ENCODE measurements around the gene KCTD1. TPM values are rescaled to one million over a fixed set of nuclear protein-coding genes. Genes with fewer than 3 reads are reported as not detected.
A peak's percentile ranks its signal among the peaks of the same experiment; 100 is the strongest.

The KCTD1 gene
- total RNA-seq (9.3 TPM), polyA plus RNA-seq (31.8 TPM)
- long read RNA-seq, donor 1, result 0 reads
- long read RNA-seq, donor 2, partial matches to known transcripts, result 0 of 6 reads
- long read RNA-seq, donor 2, other reads (novel, unspliced or antisense), result 0 of 6 reads
- long read RNA-seq, donor 3, partial matches to known transcripts, result 0 of 2 reads
- long read RNA-seq, donor 3, other reads (novel, unspliced or antisense), result 0 of 2 reads
- long read RNA-seq, donor 4, partial matches to known transcripts, result 0 of 3 reads
- long read RNA-seq, donor 4, other reads (novel, unspliced or antisense), result 0 of 3 reads
- long read RNA-seq, donor 5, transcript KCTD1-202 (5 exons, 2,103 nt), result major isoform, 5 of 9 reads
- long read RNA-seq, donor 5, partial matches to known transcripts, result 0 of 9 reads
- long read RNA-seq, donor 5, other reads (novel, unspliced or antisense), result 0 of 9 reads
- long read RNA-seq, donor 6, partial matches to known transcripts, result 5 of 10 reads
- long read RNA-seq, donor 6, other reads (novel, unspliced or antisense), result 0 of 10 reads
- long read RNA-seq, donor 7, partial matches to known transcripts, result 0 of 1 reads
- long read RNA-seq, donor 7, other reads (novel, unspliced or antisense), result 0 of 1 reads
- long read RNA-seq, donor 8, partial matches to known transcripts, result 0 of 2 reads
- long read RNA-seq, donor 8, other reads (novel, unspliced or antisense), result 0 of 2 reads
- long read RNA-seq, donor 9, result 0 reads
- long read RNA-seq, donor 10, partial matches to known transcripts, result 0 of 1 reads
- long read RNA-seq, donor 10, other reads (novel, unspliced or antisense), result 0 of 1 reads

DNA sequence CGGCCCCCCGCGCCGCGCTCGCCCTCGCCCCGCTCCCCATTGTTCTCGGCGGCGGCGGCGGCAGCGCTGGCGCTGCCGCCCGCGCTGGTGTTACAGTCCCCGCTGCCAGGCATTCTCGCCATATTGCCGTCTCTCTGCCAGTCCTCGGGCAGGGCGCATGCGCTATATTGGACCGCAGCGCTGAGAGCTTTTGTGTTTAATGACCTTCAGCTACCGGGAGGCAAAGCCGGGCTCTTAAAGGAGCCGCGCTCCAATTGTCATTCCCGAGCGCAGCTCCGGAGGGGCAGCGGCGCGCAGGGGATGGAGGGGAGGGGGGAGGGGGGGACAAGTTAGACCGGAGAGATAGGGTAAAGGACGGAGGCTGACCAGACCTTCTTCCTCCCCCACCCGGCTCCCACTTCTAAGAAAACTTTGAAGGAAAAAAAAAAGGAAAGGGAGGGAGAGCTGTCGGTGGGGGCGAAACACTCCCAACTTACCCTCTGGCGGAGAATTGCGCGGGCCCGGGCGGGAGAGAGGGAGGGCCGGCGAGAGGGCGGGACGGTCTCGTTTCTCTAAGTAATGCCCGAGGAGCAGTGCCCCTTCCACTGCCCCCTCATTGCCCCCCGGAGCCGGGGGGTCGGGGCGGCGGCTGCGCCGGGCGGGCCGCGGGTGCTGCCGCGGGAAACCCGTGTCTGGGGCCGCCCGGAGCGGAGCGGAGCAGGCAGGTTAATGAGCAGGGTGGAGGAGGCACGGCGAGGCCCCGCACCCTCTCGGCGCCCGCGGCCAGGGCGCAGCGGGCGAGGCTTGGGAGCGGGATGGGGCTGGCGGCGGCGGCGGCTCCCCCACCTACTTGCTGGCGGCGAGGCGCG is at the start of gene KCTD1:
Gene KCTD1, minus strand, starts transcription at position 139 of the 848 bp plus-strand sequence. Its CDS starts 17 bp downstream, at position 122.
- WGBS, result under 1% methylated on average over 88 of the region's 88 CpGs
- peaks cover 25 to 30% of the 10 kb centered on the region in 2 donors for H3K4me1 ChIP-seq (ENCODE audit: control insufficient read depth in 2 of 2, insufficient read depth in 2 of 2, low read length in 2 of 2)
- peaks cover 40 to 74% of the 10 kb centered on the region in 2 donors for H3K27me3 ChIP-seq (ENCODE audit: control insufficient read depth in 2 of 2, insufficient read depth in 1 of 2, low read length in 1 of 2)

DNA sequence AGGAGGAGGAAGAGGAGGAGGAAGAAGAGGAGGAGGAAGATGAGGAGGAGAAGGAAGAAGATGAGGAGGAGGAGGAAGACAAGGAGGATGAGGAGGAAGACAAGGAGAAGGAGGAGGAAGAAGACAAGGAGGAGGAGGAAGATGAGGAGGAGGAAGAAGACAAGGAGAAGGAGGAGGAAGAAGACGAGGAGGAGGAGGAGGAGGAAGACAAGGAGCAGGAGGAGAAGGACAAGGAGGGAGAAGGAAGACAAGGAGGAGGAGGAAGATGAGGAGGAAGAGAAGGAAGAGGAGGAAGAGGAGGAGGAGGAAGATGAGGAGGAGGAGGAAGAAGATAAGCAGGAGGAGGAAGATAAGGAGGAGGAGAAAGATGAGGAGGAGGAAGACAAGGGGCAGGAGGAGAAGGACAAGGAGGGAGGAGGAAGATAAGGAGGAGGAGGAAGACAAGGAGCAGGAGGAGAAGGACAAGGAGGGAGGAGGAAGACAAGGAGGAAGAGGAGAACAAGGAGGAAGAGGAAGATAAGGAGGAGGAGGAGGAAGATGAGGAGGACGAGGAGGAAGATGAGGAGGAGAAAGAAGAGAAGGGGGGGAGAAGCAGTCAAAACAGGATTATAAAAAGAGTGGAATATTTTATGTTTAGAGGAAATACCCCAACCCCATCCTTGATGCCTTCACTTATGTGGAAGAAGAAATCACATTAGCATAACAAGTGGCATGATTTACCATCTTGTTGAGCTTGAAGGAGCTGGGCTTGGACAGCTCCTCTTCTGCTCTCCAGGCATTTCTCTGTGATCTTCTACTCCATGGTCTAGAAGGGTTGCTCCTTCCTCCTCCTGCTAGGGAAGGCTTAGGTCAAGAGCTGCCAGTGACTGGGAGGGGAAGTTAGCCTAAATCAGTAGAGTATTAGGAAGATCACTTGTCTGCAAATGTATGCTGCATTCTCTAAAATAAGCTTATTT is 45.3 kb upstream of the KCTD1 start:
- Histone ChIP-seq H3K4me3 (ENCODE audit: low read length in 2 of 2) (no peak overlapping the region), H3K27ac (ENCODE audit: low read depth in 1 of 2, low read length in 1 of 2) (no peak overlapping the region), H3K27me3 (ENCODE audit: control insufficient read depth in 2 of 2, insufficient read depth in 1 of 2, low read length in 1 of 2) (peaks cover 0 to 5% of the 10 kb centered on the region in 2 donors), H3K36me3 (ENCODE audit: control insufficient read depth in 2 of 2, insufficient read depth in 2 of 2, low read length in 1 of 2) (no peaks in the 10 kb centered on the region), H3K9me3 (ENCODE audit: control insufficient read depth in 2 of 2, insufficient read depth in 1 of 2, low read length in 1 of 2) (no peaks in the 10 kb centered on the region), H3K4me1 (ENCODE audit: control insufficient read depth in 2 of 2, insufficient read depth in 2 of 2, low read length in 2 of 2) (no peaks in the 10 kb centered on the region)
- WGBS, result 84% methylated on average over 2 of the region's 2 CpGs
- DNase-seq (ENCODE audit: low read depth in 6 of 9, low spot score in 9 of 9), result no peak

More for the DNA sequence above, at the start of gene KCTD1:
- Histone ChIP-seq H3K4me3 (ENCODE audit: low read length in 2 of 2) (peak within 1 kb of the TSS; percentile 55 to 83), H3K27ac (ENCODE audit: low read depth in 1 of 2, low read length in 1 of 2) (peak within 1 kb of the TSS; percentile 14 to 71), H3K9me3 (ENCODE audit: control insufficient read depth in 2 of 2, insufficient read depth in 1 of 2, low read length in 1 of 2) (no peaks in the 10 kb centered on the region), H3K36me3 (ENCODE audit: control insufficient read depth in 2 of 2, insufficient read depth in 2 of 2, low read length in 1 of 2) (no peaks in the 10 kb centered on the region)
- DNase-seq (ENCODE audit: low read depth in 6 of 9, low spot score in 9 of 9), result peak in 5 of 9 donors; percentile 45 to 81 (median 60)

DNA sequence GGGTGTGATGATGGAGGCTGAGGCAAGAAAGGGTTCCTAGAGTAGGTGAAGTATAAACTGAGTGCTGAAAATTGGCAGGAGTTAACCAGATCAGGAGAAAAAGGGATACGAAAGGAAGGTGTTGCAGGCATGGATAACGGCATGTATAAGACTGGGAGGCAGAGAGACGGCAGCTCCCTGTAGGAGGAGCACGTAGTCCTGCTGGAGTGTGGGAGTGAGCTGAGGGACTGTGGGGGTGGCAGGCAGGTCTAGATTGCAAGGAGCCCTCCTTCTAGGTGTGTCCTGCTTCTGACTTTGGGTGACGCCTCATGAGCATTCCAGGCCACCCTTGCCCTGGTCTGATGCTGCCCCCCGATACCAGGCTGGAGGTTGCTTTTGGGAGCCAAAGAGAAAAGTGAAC is 36.4 kb upstream of the KCTD1 start:
- Histone ChIP-seq H3K27me3 (ENCODE audit: control insufficient read depth in 2 of 2, insufficient read depth in 1 of 2, low read length in 1 of 2) (no peaks in the 10 kb centered on the region), H3K4me1 (ENCODE audit: control insufficient read depth in 2 of 2, insufficient read depth in 2 of 2, low read length in 2 of 2) (no peaks in the 10 kb centered on the region)
- WGBS, result 98% methylated on average over 6 of the region's 6 CpGs

DNA sequence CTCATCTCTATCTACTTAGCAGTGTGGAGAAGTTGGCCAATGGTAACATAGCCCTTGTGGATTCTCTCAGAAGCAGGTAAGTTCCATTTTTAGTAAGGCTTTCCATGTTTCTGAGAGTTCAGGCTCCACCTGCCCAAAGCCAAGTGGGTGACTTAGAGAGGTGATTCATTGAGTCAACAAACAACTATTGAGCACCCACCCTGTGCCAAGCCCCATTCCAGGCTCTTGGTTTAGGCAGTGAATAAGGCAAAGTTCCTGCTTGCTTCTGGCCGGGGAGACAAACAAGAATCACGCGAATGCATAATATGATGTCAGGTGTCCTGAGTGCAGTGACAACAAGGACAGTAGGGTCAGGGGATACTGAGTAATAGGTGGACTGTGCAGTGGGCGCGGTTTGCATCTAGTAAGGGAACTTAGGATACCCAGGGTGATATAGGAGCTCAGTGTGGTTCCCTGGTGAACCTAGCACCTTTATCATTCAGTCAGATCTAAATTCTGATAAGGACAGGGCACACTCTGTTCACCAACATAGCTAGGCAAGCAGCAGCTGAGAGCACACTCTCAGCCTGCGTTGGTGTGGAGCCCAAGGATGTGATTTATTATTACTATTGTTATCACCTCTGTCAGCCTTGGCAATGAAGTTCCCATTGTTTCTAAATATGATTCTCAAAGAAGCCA is 31.7 kb upstream of the KCTD1 start:
- H3K36me3 ChIP-seq (ENCODE audit: control insufficient read depth in 2 of 2, insufficient read depth in 2 of 2, low read length in 1 of 2), result no peaks in the 10 kb centered on the region
- peaks cover 0 to 4% of the 10 kb centered on the region in 2 donors for H3K4me1 ChIP-seq (ENCODE audit: control insufficient read depth in 2 of 2, insufficient read depth in 2 of 2, low read length in 2 of 2)
- H3K27ac ChIP-seq (ENCODE audit: low read depth in 1 of 2, low read length in 1 of 2), result no peak overlapping the region
- H3K4me3 ChIP-seq (ENCODE audit: low read length in 2 of 2), result no peak overlapping the region
- peaks cover 0 to 9% of the 10 kb centered on the region in 2 donors for H3K27me3 ChIP-seq (ENCODE audit: control insufficient read depth in 2 of 2, insufficient read depth in 1 of 2, low read length in 1 of 2)
- 79% methylated on average over 6 of the region's 6 CpGs for WGBS
- H3K9me3 ChIP-seq (ENCODE audit: control insufficient read depth in 2 of 2, insufficient read depth in 1 of 2, low read length in 1 of 2), result no peaks in the 10 kb centered on the region
- DNase-seq (ENCODE audit: low read depth in 6 of 9, low spot score in 9 of 9), result no peak

More for the DNA sequence above, 36.4 kb upstream of the KCTD1 start:
- no peak for DNase-seq (ENCODE audit: low read depth in 6 of 9, low spot score in 9 of 9)
- Histone ChIP-seq H3K4me3 (ENCODE audit: low read length in 2 of 2) (no peak overlapping the region), H3K27ac (ENCODE audit: low read depth in 1 of 2, low read length in 1 of 2) (no peak overlapping the region), H3K36me3 (ENCODE audit: control insufficient read depth in 2 of 2, insufficient read depth in 2 of 2, low read length in 1 of 2) (no peaks in the 10 kb centered on the region), H3K9me3 (ENCODE audit: control insufficient read depth in 2 of 2, insufficient read depth in 1 of 2, low read length in 1 of 2) (no peaks in the 10 kb centered on the region)

DNA sequence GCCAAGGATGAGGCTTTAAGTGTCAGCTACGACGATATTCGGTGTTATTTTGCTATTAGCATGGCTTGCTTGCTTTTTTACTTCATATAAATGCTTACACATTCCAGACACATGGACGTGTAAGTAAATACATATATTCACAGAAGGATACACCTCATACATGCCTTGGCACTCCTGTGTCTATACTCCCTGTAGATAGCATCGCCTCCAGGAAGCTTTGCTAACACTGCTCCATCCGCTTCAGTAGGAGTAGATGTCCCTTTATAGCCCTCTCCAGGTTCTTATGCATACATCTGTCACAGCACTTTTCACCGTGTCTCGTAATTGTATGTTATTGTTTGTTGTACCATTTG is 27.5 kb upstream of the KCTD1 start:
- no peak overlapping the region for H3K27ac ChIP-seq (ENCODE audit: low read depth in 1 of 2, low read length in 1 of 2)
- no peaks in the 10 kb centered on the region for H3K36me3 ChIP-seq (ENCODE audit: control insufficient read depth in 2 of 2, insufficient read depth in 2 of 2, low read length in 1 of 2)
- WGBS, result 74% methylated on average over 8 of the region's 8 CpGs
- H3K4me3 ChIP-seq (ENCODE audit: low read length in 2 of 2), result no peak overlapping the region
- peaks cover 0 to 16% of the 10 kb centered on the region in 2 donors for H3K27me3 ChIP-seq (ENCODE audit: control insufficient read depth in 2 of 2, insufficient read depth in 1 of 2, low read length in 1 of 2)
- H3K9me3 ChIP-seq (ENCODE audit: control insufficient read depth in 2 of 2, insufficient read depth in 1 of 2, low read length in 1 of 2), result no peaks in the 10 kb centered on the region
- no peak for DNase-seq (ENCODE audit: low read depth in 6 of 9, low spot score in 9 of 9)
- H3K4me1 ChIP-seq (ENCODE audit: control insufficient read depth in 2 of 2, insufficient read depth in 2 of 2, low read length in 2 of 2), result peaks cover 0 to 4% of the 10 kb centered on the region in 2 donors

DNA sequence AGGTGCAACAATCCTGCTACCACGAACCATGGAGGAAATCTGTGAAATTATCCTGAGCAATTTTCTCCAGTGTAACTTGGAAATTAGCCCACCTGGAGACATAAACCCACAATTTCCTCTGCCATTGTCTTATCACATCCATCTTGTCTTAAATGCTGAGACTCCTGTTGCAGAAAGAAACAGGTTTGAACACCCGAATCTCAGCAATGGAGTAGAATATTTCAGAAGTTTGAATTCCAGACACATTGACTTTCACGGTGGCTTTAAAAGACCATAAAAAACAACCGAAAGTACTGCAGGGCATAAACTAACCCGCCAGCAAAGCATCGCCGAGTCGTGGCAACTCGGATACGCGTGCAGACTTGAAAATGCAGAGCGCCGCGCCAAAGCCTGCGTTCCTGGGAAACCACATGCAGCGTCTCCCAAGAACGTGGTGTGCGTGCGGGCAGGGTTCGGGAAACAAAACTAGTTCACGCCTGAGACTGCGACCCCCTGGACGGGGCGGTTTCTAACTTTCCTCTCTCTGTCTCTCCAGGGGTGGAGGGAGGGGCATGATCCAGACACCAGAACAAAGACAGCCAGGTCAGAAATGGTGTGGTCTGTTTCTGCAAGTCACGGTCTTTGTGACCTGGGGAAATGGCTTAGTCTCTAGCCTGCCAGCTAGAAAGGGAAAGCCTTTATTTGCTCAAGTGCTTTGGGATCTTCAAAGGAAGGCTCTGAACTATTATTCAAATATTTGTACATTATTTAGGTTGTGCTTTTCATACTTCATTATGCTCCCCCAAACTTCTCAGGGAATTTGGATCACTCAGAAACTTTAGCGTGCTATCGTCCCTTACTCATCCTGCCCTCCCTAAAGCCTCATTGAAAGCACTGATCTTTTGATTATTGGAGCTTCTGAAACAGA is 26.9 kb upstream of the KCTD1 start:
- H3K4me3 ChIP-seq (ENCODE audit: low read length in 2 of 2), result peak overlapping the region in 1 of 2 donors; percentile 30
- H3K36me3 ChIP-seq (ENCODE audit: control insufficient read depth in 2 of 2, insufficient read depth in 2 of 2, low read length in 1 of 2), result no peaks in the 10 kb centered on the region
- DNase-seq (ENCODE audit: low read depth in 6 of 9, low spot score in 9 of 9), result peak in 1 of 9 donors; percentile 36
- H3K9me3 ChIP-seq (ENCODE audit: control insufficient read depth in 2 of 2, insufficient read depth in 1 of 2, low read length in 1 of 2), result no peaks in the 10 kb centered on the region
- H3K27me3 ChIP-seq (ENCODE audit: control insufficient read depth in 2 of 2, insufficient read depth in 1 of 2, low read length in 1 of 2), result peaks cover 0 to 16% of the 10 kb centered on the region in 2 donors
- peaks cover 0 to 4% of the 10 kb centered on the region in 2 donors for H3K4me1 ChIP-seq (ENCODE audit: control insufficient read depth in 2 of 2, insufficient read depth in 2 of 2, low read length in 2 of 2)
- H3K27ac ChIP-seq (ENCODE audit: low read depth in 1 of 2, low read length in 1 of 2), result no peak overlapping the region
- WGBS, result 4% methylated on average over 27 of the region's 27 CpGs

DNA sequence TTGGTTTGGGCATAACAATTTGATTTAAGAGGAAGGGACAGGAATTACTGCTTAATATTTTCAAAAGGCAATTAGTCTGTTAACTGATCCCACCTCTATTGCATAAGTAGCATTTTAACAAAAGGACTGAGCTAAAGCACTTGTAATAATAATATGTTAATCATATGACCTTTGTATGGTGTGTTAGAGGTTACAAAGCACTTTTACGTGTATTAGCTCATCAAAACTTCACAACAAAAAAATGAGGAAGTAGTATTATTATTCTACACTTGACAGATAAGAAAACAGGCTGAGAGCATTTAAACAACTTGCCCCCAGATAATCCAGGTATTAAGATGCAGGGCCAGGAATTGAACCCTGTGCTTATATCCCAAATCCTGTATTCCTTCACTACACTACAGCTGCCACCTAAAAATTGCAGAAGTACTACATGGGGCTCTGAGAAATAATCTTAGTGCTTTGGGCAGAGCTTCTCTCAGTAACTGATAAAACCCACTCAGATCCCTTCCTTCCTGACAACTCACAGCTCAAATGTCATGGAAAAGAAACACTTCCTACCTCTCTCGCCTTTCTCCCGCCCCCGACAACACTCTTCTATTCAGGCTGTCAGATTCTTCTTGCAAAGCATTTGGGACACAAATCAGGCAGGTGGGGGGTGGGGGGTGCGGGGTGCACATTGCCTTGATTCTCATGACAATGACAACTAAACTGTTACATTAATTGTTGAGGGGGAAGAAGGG is 20.7 kb upstream of the KCTD1 start:
- H3K27ac ChIP-seq (ENCODE audit: low read depth in 1 of 2, low read length in 1 of 2), result no peak overlapping the region
- no peaks in the 10 kb centered on the region for H3K4me1 ChIP-seq (ENCODE audit: control insufficient read depth in 2 of 2, insufficient read depth in 2 of 2, low read length in 2 of 2)
- DNase-seq (ENCODE audit: low read depth in 6 of 9, low spot score in 9 of 9), result no peak
- WGBS, result 86% methylated on average over 5 of the region's 5 CpGs
- peaks cover 0 to 3% of the 10 kb centered on the region in 2 donors for H3K27me3 ChIP-seq (ENCODE audit: control insufficient read depth in 2 of 2, insufficient read depth in 1 of 2, low read length in 1 of 2)
- H3K36me3 ChIP-seq (ENCODE audit: control insufficient read depth in 2 of 2, insufficient read depth in 2 of 2, low read length in 1 of 2), result no peaks in the 10 kb centered on the region
- no peaks in the 10 kb centered on the region for H3K9me3 ChIP-seq (ENCODE audit: control insufficient read depth in 2 of 2, insufficient read depth in 1 of 2, low read length in 1 of 2)
- no peak overlapping the region for H3K4me3 ChIP-seq (ENCODE audit: low read length in 2 of 2)

Measured in thymus (tissue), 14 donors.